ENCODE measurements around the gene NCF2.

The NCF2 gene

GRCh38 chr1:183596500-183596899, 6.2 kb upstream of the NCF2 start:
- H3K27ac ChIP-seq: peak overlapping the region; percentile 57
- no peaks in the 10 kb centered on the region for H3K36me3 ChIP-seq
- H3K4me3 ChIP-seq (ENCODE audit: low read depth in 1 of 2, low read length in 1 of 2): no peak overlapping the region
- peaks cover 75 to 84% of the 10 kb centered on the region in 2 experiments for H3K4me1 ChIP-seq (ENCODE audit: control insufficient read depth in 1 of 2, insufficient read depth in 1 of 2, low read depth in 1 of 2, low read length in 1 of 2)
- H3K27me3 ChIP-seq: no peaks in the 10 kb centered on the region
- TF ChIP-seq CTCF (IDR thresholded peaks at IDR 0.05): no peak
- no peaks in the 10 kb centered on the region for H3K9me3 ChIP-seq

GRCh38 chr1:183595537-183595936, 5.3 kb upstream of the NCF2 start:
- H3K27me3 ChIP-seq: no peaks in the 10 kb centered on the region
- TF ChIP-seq CTCF (IDR thresholded peaks at IDR 0.05): no peak
- H3K27ac ChIP-seq: peak overlapping the region; percentile 57
- no peaks in the 10 kb centered on the region for H3K9me3 ChIP-seq
- H3K4me3 ChIP-seq (ENCODE audit: low read depth in 1 of 2, low read length in 1 of 2): no peak overlapping the region
- no peaks in the 10 kb centered on the region for H3K36me3 ChIP-seq
- peaks cover 75 to 84% of the 10 kb centered on the region in 2 experiments for H3K4me1 ChIP-seq (ENCODE audit: control insufficient read depth in 1 of 2, insufficient read depth in 1 of 2, low read depth in 1 of 2, low read length in 1 of 2)

- Histone ChIP-seq H3K36me3 (peaks cover 5% of the 10 kb centered on the region), H3K27ac (peak overlapping the region; percentile 100), H3K4me1 (ENCODE audit: control insufficient read depth in 1 of 2, insufficient read depth in 1 of 2, low read depth in 1 of 2, low read length in 1 of 2) (peaks cover 66 to 74% of the 10 kb centered on the region in 2 experiments), H3K9me3 (no peaks in the 10 kb centered on the region), H3K27me3 (no peaks in the 10 kb centered on the region), H3K4me3 (ENCODE audit: low read depth in 1 of 2, low read length in 1 of 2) (peak overlapping the region; percentile 15 to 83)
- TF ChIP-seq CTCF (IDR thresholded peaks at IDR 0.05): no peak
These were observed 3.1 kb upstream of the NCF2 start for GRCh38 chr1:183593356-183593755.

GRCh38 chr1:183592733-183593132, 2.5 kb upstream of the NCF2 start:
- TF ChIP-seq CTCF (IDR thresholded peaks at IDR 0.05): no peak
- Histone ChIP-seq H3K36me3 (peaks cover 9% of the 10 kb centered on the region), H3K27ac (peak overlapping the region; percentile 100)

GRCh38 chr1:183589874-183590243, 400 bp downstream of the NCF2 start:
- Histone ChIP-seq H3K27me3 (no peaks in the 10 kb centered on the region), H3K36me3 (peaks cover 36% of the 10 kb centered on the region), H3K27ac (peak overlapping the region; percentile 100), H3K4me1 (ENCODE audit: control insufficient read depth in 1 of 2, insufficient read depth in 1 of 2, low read depth in 1 of 2, low read length in 1 of 2) (peaks cover 77 to 92% of the 10 kb centered on the region in 2 experiments), H3K9me3 (no peaks in the 10 kb centered on the region), H3K4me3 (ENCODE audit: low read depth in 1 of 2, low read length in 1 of 2) (peak overlapping the region; percentile 83 to 91)
- no peak for TF ChIP-seq CTCF (IDR thresholded peaks at IDR 0.05)

More at GRCh38 chr1:183592733-183593132, 2.5 kb upstream of the NCF2 start:
- H3K4me1 ChIP-seq (ENCODE audit: control insufficient read depth in 1 of 2, insufficient read depth in 1 of 2, low read depth in 1 of 2, low read length in 1 of 2): peaks cover 64 to 76% of the 10 kb centered on the region in 2 experiments
- peak overlapping the region; percentile 15 to 83 for H3K4me3 ChIP-seq (ENCODE audit: low read depth in 1 of 2, low read length in 1 of 2)
- H3K27me3 ChIP-seq: no peaks in the 10 kb centered on the region
- no peaks in the 10 kb centered on the region for H3K9me3 ChIP-seq

GRCh38 chr1:183589384-183589783, 875 bp downstream of the NCF2 start:
- no peak for TF ChIP-seq CTCF (IDR thresholded peaks at IDR 0.05)
- no peaks in the 10 kb centered on the region for H3K27me3 ChIP-seq
- H3K4me1 ChIP-seq (ENCODE audit: control insufficient read depth in 1 of 2, insufficient read depth in 1 of 2, low read depth in 1 of 2, low read length in 1 of 2): peaks cover 77 to 96% of the 10 kb centered on the region in 2 experiments
- H3K4me3 ChIP-seq (ENCODE audit: low read depth in 1 of 2, low read length in 1 of 2): peak overlapping the region; percentile 83 to 91
- H3K36me3 ChIP-seq: peaks cover 41% of the 10 kb centered on the region
- H3K27ac ChIP-seq: peak overlapping the region; percentile 100
- H3K9me3 ChIP-seq: no peaks in the 10 kb centered on the region
